UCSD-AML1 (cell line): ENCODE results near the gene ZNFX1.
"Not testable (repeated sequence)": the region's sequence is repeated elsewhere in the genome, so short reads cannot be mapped to it uniquely, and the experiment has no call there.

Experiments used
- DNase-seq: peaks from one replicate; lab custom pipeline; 2025; ENCODE audit not compliant: unreplicated experiment; lab: John Stamatoyannopoulos, UW

ZNFX1 gene

DNA sequence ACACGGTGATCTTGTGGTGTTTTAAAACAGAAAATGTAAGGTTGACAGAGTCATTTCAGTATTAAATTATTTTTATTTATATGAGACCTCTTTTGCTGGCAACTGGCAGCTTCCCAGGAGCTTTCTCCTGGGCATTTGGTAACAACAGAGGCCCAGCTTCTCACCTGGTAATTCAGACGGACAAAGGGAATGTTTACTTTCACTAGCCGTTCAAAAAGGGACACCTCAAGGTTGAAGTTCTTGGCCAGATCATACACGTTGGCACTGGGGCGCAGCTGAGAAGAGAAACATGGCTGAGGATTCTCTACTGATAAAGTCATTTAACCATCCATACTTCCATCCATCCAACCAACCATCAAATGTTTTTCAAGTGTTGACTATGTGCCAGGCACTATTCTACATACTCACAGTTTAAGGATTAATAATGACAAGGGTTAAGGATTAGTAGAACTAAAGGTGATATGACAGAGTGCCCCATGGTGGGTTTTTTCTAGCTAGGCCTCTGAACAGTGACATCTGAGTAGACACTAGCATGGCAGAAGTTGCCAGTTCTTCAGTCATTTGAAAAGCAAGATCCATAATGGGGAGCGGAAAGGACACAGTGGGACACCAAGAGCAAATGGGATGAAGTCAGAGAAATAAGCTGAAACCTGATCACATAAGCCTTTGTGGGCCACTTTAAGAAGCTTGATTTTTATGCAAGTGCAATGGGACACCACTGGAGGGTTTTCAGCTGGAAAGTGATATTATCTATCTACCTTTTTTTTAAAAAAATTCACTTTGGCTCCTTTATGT lies 25.1 kb downstream of the ZNFX1 start:
- no peak for DNase-seq

DNA sequence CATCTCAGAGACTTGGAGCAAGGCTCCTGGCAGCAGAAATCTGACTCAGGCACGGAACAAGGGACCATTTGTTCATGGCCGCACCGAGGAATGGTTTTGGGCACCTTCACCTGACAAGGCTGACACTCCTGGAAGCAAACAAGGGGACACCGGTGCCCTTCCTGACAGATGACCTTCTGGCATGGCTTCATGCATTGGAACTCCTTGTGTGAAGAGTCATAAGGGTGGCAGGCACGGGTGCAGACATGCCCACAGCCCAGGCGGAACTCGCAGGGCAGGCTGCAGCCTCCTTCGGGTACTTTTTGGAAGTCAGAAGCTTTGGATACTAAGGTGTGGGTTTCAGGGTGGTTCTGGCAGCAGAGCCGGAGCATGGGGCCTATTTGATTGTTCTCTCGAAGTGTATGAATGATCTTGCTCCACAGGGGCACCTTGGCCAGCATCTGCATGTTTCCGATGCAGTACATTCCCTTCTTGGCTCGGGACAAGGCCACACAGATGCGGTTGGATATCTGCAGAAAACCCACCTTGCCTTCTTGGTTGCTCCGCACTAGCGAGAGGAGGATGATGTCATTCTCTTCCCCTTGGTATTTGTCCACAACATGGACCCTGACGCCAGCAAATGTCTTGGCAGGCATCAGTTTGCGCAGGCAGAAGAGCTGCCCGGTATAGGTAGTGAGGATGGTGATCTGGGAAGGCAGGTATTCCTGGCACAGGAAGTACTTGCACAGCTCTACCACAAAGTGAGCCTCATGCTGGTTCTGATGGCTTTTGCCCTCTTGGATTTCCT lies 28.8 kb downstream of the ZNFX1 start:
- DNase-seq: no peak

DNA sequence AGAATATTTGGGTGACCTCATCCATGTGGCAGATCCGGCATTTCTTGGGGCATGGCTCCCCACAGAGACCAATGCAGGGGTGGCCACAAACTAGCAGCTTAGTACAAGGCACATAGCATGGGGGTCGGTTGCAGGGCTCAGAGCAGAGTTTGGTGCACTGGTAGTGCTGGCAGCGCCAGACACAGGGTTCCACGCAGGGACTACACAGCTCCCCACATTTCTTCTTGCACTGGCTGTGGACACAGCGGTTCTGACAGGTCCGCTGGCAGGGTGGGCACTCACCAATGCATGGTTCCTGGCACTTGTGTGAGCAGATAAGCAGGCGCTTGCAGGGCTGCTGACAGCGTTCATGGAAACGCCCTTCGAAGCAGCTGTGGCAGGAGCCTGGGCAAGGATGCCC lies 29.6 kb downstream of the ZNFX1 start:
- no peak for DNase-seq

DNA sequence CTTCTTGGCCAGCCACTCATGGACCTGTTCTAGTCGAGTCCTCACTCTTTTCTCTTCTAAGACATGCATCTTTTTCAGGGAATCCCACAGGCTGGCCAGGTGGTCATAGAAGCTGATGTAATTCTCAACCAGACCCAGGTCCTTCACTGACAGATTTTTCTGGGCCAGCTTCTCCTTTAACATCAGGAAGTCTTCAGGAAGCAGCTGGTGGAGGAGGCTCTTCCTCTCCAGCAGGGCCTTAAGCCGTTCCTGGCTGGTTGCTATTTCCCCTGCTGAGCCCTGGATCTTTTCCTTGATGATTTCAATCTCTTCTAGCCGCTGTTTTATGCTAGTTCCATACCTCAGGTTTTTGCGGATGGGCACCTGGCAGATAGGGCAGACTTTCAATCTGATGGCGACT lies 30.1 kb downstream of the ZNFX1 start:
- DNase-seq: peak; percentile 40

DNA sequence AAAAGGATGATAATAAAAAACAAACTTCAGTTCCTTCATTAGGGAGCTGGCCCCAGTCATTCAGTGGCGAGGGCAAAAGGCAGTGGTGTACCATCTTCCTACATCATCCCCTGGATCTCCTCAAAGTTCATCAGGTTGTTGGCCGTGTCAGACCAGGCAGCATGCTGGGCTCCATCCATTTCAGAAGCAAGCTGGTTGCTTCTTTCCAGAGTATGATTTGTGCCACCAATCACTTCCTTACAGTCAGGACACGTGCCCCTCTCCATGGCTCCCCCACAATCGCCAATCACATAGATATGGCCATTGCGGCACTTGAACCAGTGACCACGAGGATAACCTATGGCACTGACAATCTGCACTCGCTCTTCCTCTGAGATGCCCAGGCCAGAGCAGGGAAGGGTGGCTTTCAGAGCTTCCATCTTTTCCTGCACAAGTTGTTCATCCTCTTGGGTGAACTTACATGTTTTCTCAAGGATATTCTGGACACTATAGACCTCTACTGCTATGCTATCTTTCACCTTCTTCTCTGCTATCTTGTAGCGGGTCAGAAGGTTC lies 30.6 kb downstream of the ZNFX1 start:
- no peak for DNase-seq

DNA sequence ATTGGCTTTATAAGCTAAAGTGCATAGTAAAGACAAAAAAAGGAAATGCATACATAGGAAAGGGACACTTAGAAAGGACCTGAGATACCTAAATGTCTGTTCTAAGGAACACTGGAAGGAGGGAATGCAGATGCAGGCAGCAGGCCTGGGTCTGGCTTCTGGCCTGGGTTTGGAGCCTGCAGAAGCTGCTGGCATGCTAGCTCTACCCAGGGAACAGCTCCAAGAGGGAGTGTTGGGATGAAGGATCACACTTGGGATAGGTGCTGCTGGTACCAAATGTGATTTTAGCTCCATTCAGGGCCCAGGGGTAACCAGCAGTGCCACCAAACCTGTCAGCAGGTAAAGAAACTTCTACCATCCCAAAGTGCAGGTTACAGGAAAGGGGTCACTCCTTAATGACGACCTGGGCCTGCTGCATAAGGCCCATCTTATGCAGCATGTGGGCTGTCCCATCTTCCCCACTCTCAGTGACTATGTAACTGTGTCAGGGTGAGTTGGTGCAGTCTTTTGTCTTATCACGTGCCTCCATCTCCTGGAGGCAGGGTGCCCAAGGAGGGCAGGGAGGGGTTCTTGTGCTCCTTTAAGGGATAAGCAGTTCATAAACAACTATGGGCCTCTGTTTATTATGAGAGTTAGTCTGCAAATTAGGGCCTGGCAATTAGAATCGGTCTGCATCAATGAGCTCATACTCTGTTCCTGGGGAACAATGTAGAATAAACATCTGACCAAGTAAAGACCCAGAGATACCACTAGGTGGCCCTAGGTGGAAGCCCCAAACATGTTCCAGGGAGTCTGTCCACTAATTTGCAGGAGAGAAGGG lies 31.7 kb downstream of the ZNFX1 start:
- DNase-seq: no peak

DNA sequence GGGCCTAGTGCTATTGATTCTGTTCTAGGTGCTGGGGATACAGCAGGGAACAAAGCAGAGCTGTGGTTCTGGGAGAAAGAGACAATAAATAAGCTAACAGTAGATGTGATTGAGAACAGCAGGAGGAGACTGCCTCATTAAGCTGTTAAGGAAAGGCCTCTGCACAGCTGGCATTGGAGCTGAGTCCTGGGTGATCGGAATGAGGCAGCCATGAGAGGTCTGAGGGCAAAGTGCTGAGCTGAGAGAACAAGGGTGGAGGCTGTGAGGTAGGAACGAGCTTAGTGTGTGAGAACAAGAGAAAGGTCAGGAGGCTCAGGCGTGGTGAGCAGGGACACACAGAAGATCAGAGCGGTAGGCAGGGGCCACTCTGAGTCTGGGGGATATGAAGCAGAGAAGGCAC lies 40.3 kb downstream of the ZNFX1 start:
- no peak for DNase-seq

DNA sequence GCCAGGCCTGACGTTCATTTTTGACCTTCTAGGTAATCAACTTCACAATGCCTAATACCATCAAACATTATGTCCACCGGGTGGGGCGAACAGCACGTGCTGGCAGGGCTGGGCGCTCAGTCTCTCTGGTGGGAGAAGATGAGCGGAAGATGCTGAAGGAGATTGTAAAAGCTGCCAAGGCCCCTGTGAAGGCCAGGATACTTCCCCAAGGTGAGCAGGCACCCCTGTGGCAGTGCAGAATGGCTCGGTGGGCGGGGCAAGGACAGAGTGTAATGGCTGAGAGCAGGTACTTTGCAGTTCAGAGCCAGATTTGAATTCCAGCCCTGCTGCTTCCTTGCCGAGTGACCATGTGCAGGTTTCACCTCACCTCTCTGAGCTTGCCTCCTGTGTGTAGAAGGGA lies 41.6 kb downstream of the ZNFX1 start:
- no peak for DNase-seq

DNA sequence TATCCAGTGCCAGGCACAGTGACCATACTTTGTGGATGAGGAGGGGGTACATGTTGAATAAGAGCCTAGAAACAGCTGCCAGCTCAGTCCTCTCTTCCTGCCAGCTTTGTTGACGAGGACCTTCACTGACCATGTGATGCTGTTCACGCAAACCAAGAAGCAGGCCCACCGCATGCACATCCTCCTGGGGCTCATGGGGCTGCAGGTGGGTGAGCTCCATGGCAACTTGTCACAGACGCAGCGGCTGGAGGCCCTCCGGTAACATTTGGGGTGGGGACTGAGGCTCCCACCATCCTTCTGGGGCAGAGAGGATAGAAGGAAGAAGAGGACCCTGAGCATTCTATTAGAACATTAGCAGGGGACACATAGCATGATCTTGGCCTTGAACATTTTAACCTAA lies 43.0 kb downstream of the ZNFX1 start:
- no peak for DNase-seq

DNA sequence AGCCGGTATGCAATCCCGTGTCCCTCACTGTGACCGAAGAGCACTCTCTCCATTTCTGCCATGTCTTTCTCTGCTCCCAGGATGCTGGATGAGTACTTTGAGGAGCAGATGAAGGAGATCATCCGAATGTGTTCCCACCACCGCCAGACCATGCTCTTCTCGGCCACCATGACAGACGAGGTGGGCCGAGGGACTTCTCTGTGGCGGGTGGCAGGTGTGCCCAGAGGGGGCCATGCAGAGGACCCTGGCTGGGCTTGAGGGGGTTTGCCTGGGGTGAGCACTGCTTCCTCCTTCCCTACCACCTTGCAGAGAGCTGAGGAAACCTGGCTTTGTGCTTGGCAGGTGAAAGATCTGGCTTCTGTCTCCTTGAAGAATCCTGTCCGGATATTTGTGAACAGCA lies 44.6 kb downstream of the ZNFX1 start:
- no peak for DNase-seq

DNA sequence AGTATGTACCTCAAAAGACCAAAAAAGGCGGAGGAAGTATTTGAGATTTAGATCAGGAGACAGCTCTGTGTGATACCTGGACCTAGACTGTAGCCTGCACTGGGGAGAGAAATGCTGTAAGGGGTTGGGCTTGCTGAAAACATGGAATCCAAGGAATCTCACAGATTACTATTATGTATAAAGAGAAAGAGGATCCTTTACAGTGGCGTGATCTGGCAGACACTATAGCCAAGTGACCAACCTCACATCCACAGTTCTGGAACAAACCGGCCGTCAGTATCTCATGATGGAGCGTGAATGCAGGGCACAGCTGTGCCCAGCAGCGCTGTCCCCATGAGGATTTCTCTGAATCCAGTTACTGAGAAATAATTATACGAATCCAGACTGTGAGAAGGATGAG lies 46.4 kb downstream of the ZNFX1 start:
- no peak for DNase-seq

DNA sequence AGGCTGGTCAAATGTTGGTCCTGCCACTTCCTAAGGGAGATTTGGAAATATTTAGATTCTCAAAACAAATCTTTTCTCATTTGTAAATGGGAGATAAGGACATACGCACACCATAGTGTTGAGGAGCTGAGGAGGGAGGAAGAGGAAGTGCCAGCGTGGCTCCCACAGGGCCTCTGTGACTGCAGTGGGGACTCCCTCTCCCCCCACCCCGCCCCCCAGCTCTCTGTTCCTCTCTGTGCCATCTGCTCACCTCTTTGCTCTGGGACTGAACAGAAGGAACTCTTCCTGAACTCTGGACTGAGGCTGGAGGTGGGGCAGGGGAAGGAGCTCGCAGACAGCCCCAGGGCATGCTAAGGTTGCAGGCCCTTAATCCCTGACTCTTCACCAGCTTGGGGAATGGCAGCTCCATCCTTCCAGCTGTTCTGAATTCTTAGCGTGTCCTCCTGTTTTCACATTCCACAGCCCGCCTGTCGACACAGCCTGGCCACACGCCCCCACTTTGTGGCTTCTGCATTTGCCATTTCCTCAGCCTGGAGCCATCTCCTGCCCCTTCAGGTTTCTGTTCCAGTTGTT lies 47.2 kb downstream of the ZNFX1 start:
- DNase-seq: peak; percentile 46

DNA sequence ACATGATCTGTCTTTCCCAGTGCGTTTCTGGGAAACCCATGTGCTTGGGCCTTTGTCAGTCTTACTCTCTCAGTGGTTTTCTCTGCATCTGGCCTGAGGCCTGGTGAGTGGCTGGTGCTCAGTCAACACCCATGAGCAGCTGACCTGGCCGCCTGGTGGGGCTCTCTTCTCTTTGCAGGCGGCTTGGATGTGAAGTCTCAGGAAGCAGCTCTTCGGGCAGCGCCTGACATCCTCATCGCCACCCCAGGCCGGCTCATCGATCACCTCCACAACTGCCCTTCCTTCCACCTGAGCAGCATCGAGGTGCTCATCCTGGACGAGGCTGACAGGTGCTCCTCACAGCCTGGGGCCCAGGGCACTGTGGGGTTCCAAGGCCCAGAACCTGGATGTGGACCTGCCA lies 47.8 kb downstream of the ZNFX1 start:
- no peak for DNase-seq

DNA sequence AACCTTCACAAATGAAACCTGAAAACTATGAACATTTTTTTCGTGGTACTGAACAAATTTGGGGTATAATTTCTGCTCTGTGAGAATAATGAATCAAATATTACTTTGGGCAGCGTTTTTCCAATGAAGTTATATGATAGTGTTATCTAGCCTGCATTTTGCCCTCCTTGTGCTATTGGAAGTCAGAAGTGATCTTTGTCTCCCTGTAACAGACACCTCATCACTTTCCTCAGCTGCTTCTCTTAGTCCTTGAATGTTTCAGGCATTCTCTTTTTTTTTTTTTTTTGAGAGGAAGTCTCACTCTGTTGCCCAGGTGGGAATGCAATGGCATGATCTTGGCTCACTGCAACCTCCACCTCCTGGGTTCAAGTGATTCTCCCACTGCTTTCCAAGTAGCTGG lies 48.5 kb downstream of the ZNFX1 start:
- no peak for DNase-seq

DNA sequence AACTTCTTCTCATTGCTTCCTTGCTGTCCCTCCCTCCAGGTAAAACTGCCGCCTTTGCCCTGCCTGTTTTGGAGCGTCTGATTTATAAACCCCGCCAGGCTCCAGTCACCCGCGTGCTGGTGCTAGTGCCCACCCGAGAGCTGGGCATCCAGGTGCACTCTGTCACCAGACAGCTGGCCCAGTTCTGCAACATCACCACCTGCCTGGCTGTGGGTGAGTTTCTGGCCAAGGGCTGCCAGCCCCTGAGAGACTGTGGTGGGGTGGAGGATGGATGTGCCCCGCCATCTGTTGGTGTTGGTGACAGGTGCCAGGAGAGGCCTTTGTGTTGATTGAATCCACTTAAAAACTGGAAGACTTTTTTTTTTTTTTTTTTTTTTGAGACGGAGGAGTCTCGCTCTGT lies 49.2 kb downstream of the ZNFX1 start:
- no peak for DNase-seq

DNA sequence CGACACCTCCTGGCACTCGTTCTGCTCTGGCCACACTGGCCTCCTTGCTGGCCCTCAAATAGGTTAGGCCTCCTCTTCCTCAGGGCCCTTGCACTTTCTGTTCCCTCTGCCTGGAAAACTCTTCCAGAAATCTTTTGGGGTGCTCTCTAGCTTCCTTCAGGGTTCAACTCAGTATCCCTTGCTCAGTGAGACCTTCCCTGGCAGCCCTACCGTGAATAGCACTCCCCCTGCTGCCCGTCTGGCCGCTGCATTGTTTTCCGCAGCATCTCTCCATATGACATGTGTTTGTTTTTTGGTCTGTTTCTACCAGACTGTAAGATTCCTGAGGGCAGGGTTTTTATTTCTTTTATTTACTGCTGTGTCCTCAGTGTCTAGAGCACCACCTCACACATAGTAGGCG lies 52.0 kb downstream of the ZNFX1 start:
- no peak for DNase-seq

DNA sequence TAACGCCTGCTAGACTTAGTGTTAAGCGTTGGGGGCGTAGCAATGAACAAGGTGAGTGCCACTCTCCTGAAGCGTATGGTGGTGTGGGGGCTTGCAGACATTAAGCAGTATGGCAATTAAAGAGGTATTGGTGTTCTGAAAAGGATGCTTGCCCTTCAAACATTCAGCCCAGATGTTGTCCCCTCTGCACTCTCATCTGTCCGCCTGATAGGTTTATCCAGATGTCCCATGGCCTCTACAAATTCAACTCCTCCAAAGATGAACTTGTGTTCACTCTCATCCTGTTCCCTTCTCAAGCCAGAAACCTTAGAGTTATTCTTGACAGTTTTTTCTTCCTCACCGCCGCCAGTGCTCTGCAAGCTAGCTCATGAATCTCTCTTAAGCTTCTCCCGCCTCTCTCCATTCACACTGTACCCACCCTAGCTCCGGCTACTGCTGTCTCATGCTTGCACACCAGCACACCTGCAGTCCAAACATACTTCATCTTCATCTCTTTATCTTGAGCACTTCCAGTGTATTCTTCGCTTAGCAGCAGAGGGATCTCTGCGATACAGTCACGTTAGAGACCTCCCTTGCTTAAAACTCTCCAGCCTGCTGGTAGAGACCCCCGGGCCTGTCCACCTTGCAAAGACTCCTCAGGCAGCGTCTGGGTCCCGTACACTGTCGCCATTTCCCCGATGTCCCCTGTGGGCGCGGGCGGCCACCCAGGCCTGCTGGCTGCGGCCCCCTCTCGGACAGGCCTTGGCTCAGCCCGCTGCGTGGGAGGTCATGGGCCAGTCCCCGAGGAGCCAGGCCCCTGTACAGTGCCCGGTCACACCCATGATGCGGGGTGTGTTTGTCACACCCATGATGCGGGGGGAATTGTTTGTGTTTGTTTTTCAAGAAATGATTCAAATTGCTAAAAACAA lies 57.7 kb downstream of the ZNFX1 start:
- no peak for DNase-seq

DNA sequence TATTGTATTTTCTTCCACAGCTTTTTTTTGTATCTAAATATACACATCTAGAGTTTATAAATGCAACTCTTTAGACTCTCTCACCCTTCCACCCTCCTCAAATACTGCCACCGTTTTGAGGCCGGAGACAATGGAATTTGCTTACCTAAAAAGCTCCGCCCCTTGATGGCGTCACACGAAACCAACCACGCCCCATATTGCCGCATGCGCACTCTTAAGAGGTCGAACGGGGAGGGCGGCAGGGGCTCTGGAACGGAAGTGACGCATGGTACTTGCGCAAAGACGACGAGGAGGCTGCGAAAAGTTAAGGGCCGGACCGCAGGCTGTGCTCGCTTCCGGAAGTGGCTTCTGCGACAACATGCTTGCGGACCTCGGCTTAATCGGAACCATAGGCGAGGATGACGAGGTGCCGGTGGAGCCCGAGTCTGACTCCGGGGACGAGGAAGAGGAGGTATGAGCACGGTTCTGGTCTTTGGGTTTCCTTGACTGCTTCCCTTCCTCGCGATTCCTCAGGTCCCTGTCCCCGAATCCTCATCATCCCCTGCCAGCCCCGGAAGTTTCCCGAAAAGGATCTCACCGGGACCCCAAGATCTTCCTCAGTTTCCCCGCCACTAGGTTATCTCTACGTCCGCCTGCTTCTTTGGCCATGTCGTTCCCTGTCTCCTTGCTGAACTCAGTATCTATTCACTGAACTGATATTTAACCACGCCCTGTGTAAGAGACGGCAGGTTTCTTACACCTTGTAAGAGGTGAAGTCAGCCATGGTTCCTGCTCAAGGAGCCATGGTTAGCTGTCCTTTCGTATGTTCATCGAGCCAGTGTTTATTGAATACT lies 58.5 kb downstream of the ZNFX1 start, which contains the start of gene DDX27:
DDX27 (plus strand) TSS at position 326 of the 833 bp plus-strand sequence; CDS start at position 359, 33 bp downstream.
- peak; percentile 99 for DNase-seq

DNA sequence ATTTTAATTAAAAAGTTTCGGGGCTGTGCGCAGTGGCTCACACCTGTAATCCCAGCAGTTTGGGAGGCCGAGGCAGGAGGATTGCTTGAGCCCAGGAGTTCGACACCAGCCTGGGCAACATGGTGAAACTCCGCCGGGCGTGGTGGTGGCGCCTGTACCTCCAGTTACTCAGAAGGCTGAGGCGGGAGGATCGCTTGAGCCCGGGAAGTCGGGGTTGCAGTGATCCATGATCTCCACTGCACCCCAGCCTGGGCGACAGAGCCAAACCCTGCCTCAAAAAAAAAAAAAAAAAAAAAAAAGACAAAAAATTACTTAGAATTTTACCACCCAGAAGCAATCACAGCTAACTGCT lies 59.1 kb downstream of the ZNFX1 start:
- DNase-seq: not testable (repeated sequence)
